ENCODE results near the gene MRGPRE.

Gene MRGPRE

DNA sequence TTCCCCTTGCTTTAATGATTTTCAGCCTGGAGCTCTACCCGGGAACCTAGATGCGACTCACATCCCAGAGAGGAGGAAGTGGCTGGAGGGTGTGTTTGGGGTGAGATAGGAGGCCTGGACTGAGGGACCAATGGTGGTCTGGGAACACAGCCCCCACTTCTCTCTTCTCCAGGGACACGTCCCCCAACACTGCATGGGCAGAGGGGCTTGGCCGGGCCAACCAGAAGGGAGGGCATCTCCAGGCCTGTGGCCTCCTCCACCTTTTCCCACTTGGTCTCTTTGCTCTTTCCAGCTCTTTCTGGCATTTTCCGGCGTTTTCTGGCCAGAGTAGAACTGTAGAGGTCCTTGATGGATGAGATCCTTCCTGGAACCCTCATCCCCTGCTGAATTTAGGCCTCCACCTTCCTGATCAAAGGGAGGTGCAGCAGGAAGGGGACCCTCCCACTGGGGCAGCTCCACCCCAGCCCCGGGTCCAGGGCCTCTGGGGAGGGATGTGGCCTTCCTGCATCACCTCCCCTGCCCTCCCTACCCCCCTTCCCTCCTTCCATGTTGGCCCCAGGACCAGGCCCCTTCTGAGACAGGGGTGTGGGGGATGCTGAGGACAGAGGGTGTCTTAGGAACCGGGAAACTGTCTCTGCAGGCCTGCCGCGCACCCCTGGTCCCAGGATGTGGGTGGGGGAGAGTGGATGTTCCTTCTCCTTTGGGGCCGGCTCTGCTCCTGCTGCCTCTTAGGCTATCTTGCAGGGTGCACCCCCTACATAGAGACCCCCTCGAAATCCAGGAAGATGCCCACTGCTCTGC lies 38.0 kb downstream of the MRGPRE start:
- no peak for DNase-seq

DNA sequence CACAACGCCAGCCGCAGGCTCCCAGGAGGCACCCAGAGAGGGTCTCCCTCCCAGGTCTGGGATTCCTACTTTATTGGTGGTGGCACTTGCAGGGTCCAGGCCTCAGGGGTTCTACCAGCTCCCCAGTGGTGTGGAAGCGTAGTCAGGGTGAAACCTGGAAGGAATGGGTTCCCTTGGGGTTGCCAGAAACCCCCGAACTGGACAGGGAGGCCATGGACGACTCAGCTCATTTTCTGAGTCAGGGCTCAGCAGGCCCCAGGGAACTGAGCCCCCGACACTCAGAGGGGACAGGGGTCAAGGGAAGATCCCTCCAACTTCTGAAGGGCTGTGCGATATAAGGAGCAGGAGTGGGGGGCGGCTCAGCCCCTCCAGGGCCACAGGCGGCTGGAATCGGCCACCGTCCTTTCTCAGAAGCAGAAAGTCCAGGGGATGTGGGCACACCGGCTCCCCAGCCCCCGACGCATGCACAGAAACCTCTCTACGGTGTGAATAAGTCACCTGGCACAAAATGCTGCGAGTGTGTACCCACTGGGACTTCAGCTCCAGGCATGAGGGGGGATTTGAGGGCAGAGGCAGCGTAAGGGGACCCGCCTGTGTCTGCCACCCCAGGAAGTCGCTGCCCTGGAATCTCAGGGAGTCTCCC lies 38.7 kb downstream of the MRGPRE start:
- DNase-seq, result no peak

DNA sequence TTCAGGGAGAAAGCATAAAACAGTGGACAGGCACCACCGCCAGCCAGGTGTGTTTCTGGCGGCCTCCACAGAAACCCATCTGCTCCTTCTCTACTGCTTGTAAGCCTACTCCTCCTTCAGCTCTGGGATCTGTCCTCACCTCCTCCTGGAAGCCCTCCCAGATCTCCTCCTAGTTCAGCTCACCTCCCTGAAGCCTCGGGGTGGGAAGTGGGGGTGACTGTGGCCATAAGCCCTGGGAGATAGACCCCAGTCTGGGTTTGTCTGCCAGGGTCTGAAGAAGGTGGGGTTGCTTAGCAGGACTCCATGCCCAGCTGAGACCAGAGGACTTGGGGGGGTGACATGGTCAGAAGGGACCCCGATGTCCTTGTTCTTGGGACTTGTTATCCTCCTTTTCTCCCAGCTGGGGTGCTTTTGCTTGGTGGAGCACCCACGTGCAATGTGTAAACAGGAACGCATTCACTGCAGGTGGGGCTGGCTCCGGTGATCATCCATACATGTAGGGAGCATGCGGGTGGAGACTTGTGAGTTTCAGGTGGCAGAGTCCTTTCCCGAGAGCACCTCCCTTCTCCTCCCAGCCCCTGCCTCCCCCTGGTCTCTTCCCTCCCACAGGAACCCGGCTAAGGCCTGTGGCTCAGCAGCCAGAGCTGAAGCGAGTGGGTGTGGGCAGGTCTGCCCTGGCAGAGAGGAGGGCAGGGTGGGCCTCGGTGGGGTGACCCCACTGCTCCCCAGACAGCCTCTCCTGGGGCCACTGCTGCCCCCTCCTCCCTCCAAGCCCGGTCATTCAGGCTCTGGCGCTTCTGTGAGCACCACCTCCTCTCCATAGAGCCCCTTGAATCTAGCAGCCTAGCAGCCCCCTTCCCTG lies 39.5 kb downstream of the MRGPRE start:
- no peak for DNase-seq

- no peak for DNase-seq
Measured at GRCh38 chr11:3191586-3192324, 40.5 kb downstream of the MRGPRE start.

DNA sequence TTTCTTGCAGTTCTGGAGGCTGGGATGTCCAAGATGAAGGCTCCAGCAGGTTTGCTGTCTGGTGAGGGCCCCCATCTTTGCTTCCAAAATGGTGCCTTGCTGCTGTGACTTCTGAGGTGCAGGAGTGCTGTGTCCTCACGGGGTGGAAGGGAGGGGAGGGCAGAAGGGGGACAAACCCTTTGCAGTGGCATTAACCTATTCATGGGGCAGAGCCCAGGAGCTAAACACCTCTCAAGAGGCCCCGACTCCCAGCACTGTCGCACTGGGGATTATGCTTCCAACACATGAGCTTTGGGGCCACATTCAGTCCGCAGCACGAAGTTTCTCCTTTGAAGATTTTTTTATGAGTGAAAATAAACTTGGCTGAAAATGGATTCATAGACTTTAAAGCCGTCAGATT lies 41.6 kb downstream of the MRGPRE start:
- DNase-seq, result no peak

DNA sequence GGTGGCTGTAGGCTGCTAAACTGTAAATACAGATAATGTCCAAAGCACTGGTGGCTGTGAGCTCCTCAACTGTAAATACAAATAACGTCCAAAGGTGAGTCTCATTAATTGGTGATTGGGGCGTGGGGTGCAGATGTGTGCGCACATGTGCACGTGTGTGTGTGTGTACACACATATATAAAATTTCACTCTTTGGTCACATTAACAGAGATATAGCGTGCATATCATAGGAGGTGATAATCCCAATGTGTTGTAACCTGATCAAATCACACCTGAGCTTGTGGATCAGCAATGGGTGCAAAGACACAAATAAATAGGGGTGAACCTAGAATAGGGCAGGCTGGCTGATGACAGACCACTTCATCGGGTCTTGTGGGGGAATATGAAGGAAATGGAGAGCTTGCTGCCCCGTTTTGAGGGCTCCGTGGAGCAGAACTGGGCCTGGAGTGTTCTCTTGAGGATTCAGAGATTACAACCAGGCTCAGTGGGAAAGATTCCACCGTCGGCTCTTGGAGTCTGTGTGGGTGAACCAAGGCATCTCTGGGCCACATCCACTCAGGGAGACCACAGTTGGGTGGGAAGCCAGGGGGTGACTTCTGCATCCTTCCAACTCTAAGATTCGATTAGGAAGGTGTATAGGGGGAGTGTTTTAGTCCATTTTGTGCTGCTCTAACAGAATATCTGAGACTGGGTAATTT lies 42.2 kb downstream of the MRGPRE start:
- DNase-seq, result no peak

GRCh38 chr11:3189196-3189843 lies 42.9 kb downstream of the MRGPRE start:
- DNase-seq, result no peak

GRCh38 chr11:3188496-3189195 lies 43.6 kb downstream of the MRGPRE start:
- no peak for DNase-seq

- no peak for DNase-seq
Measured at GRCh38 chr11:3186166-3186953, 45.9 kb downstream of the MRGPRE start.

GRCh38 chr11:3184732-3185347 lies 47.4 kb downstream of the MRGPRE start:
- no peak for DNase-seq

DNA sequence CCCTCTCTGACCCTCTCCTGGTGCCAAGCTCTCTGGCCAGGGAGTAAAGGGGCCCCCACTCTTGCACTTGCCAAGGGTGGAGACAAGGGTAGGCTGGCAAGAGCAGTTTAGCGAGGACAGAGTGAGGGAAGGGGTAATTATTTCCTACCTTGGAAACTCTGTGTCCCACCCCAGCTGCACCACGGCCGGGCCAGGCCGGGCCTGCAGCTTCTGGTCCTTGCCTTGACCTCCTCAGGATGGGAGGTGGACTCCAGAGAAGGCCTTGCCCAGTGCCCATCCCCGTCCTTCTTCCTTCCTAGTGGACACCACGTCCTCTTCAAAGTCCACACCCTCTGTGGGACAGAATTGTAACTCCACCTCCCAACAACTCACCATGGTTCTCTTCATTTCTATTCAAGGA lies 48.7 kb downstream of the MRGPRE start:
- no peak for DNase-seq

GRCh38 chr11:3182462-3182852 lies 49.8 kb downstream of the MRGPRE start:
- DNase-seq, result no peak

DNA sequence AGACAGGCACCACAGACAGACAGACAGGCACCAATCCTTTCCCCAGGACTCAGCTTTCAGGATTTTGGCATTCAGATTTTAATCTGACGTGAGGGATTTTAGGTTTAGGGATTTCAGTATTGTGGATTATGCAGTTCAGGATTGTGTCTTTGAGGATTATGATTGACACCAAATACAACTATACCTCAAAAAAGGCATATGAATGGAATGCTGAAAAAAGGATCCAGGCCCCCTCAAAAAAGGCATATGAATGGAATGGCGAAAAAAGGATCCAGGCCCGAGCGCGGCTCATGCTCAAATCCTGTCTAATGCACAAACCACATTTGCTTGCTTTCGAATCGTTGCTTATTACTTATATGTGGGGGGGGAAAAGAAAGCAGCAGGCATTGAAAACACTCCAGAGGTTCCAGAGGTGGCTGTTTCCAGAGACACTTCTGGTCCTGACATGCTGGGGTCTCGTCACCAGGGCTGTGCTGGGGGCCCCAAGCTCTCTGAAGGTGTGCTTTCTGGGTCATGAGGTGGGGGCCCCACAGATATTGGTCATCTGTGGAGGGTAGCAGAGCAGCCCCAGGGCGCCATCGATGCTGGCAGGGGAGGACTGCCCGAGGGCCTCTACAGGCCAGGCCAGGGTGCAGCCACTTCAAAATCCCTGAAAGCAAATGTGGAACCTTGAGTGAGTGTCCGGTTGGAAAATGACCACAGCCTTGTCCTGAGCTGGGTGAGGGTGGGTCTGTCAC lies 50.3 kb downstream of the MRGPRE start:
- no peak for DNase-seq

GRCh38 chr11:3180869-3181268 lies 51.3 kb downstream of the MRGPRE start:
- DNase-seq, result no peak

DNA sequence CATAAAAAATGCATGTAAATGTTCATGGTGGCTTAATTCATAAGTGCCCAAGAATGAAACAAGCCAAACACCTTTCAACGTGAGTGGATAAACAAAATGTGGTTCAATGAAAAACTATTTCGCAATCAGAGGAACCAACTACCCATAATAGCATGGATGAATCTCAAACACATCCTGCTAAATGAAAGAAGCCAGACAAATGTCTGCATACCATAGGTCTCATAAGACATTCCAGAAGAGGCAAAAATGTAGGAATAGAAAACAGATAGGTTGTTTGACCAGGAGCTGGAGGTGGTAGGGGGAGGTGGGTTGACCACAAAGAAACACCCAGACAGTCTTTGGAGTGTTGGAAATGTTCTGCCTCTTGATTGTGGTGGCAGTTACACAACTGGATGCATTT lies 53.9 kb downstream of the MRGPRE start:
- no peak for DNase-seq

- no peak for DNase-seq
Measured at GRCh38 chr11:3177931-3178330, 54.3 kb downstream of the MRGPRE start.

All from NCI-H2171 (cell line).